Measurements from ENCODE around the gene HSPA12A.

The HSPA12A gene

GRCh38 chr10:116756277-116756676, 13.9 kb upstream of the HSPA12A start:
- Histone ChIP-seq H3K36me3 (no peaks in the 10 kb centered on the region), H3K4me3 (no peak overlapping the region), H3K27me3 (no peaks in the 10 kb centered on the region), H3K4me1 (peaks cover 6 to 39% (median 27%) of the 10 kb centered on the region in 4 donors), H3K9me3 (no peaks in the 10 kb centered on the region), H3K27ac (peak overlapping the region; percentile 60 to 80)
- intact Hi-C loops (cut with DNase I; ENCODE audit: low total_unique reads) = no loop called here
- DNase-seq = peak; percentile 38 to 90
- TF ChIP-seq, protein P1, sequence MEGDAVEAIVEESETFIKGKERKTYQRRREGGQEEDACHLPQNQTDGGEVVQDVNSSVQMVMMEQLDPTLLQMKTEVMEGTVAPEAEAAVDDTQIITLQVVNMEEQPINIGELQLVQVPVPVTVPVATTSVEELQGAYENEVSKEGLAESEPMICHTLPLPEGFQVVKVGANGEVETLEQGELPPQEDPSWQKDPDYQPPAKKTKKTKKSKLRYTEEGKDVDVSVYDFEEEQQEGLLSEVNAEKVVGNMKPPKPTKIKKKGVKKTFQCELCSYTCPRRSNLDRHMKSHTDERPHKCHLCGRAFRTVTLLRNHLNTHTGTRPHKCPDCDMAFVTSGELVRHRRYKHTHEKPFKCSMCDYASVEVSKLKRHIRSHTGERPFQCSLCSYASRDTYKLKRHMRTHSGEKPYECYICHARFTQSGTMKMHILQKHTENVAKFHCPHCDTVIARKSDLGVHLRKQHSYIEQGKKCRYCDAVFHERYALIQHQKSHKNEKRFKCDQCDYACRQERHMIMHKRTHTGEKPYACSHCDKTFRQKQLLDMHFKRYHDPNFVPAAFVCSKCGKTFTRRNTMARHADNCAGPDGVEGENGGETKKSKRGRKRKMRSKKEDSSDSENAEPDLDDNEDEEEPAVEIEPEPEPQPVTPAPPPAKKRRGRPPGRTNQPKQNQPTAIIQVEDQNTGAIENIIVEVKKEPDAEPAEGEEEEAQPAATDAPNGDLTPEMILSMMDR (IDR thresholded peaks at IDR 0.05) = no peak

DNA sequence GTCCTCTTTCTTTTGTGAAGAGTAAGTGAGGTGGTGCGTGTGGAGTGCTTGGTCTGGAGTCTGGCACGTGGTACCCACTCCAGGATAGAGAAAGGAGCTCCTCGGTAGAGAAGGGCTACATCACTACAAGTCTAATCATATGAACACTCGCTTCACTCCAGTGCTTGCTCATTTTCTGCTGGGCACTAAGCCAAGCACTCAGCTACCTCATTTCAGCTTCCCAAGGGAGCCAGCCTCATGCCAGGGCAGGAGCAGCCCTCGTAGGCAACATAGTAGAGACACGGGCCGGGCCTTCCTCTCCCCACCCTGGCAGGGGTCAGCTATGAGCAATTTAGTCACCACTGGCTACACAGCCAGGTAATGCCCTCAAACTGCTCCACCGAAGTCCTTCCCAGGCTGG, 11.4 kb upstream of the HSPA12A start:
- H3K27me3 ChIP-seq = no peaks in the 10 kb centered on the region
- peak overlapping the region; percentile 53 to 55 for H3K27ac ChIP-seq
- TF ChIP-seq, protein P1 (IDR thresholded peaks at IDR 0.05) = no peak
- H3K4me1 ChIP-seq = peaks cover 6 to 39% (median 27%) of the 10 kb centered on the region in 4 donors
- DNase-seq = peak; percentile 45 to 89
- intact Hi-C loops (cut with DNase I; ENCODE audit: low total_unique reads) = no loop called here
- H3K36me3 ChIP-seq = no peaks in the 10 kb centered on the region
- H3K4me3 ChIP-seq = no peak overlapping the region
- H3K9me3 ChIP-seq = no peaks in the 10 kb centered on the region

GRCh38 chr10:116752969-116753665, 10.8 kb upstream of the HSPA12A start:
- Histone ChIP-seq H3K36me3 (no peaks in the 10 kb centered on the region), H3K4me3 (no peak overlapping the region), H3K27ac (peak overlapping the region; percentile 53 to 55), H3K27me3 (no peaks in the 10 kb centered on the region), H3K4me1 (peaks cover 6 to 39% (median 27%) of the 10 kb centered on the region in 4 donors), H3K9me3 (no peaks in the 10 kb centered on the region)
- intact Hi-C loops (cut with DNase I; ENCODE audit: low total_unique reads) = no loop called here
- TF ChIP-seq, protein P1 (IDR thresholded peaks at IDR 0.05) = no peak
- no peak for DNase-seq

DNA sequence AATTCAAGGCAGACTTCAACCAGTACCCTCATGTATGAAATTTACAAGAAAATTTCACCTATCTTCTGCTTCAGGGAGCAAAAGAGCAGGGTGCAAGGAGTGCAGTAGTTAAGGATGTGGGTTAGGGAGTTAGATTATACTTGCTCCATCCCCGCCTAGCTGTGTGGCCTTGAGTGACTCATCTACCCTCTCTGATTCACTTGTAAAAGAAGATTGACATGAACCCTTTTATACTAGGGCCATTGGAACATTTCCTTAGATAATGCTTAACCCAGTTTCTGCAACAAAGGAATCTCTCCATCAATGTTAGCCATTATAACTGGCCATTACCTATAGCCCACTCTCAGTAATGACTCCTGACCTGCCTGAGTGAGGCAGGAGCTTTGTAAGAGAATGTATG, 10.2 kb upstream of the HSPA12A start:
- Histone ChIP-seq H3K4me1 (peaks cover 6 to 39% (median 27%) of the 10 kb centered on the region in 4 donors), H3K4me3 (no peak overlapping the region), H3K27me3 (no peaks in the 10 kb centered on the region), H3K9me3 (no peaks in the 10 kb centered on the region), H3K36me3 (no peaks in the 10 kb centered on the region), H3K27ac (no peak overlapping the region)
- TF ChIP-seq, protein P1 (IDR thresholded peaks at IDR 0.05) = no peak
- intact Hi-C loops (cut with DNase I; ENCODE audit: low total_unique reads) = no loop called here
- DNase-seq = no peak

- no peak overlapping the region for H3K4me3 ChIP-seq
- TF ChIP-seq, protein P1 (IDR thresholded peaks at IDR 0.05) = no peak
- H3K36me3 ChIP-seq = no peaks in the 10 kb centered on the region
- DNase-seq = no peak
- peaks cover 0 to 9% (median 8%) of the 10 kb centered on the region in 4 donors for H3K4me1 ChIP-seq
- no peak overlapping the region for H3K27ac ChIP-seq
- intact Hi-C loops (cut with DNase I; ENCODE audit: low total_unique reads) = no loop called here
- no peaks in the 10 kb centered on the region for H3K9me3 ChIP-seq
- no peaks in the 10 kb centered on the region for H3K27me3 ChIP-seq
Observed at GRCh38 chr10:116748471-116748870, 6.1 kb upstream of the HSPA12A start.
